Osteoblast (primary cell): ENCODE data around the gene COL16A1. TPM values are rescaled to one million over a fixed set of nuclear protein-coding genes. Genes with fewer than 3 reads are reported as not detected.

Source experiments
- DNase-seq: peaks from one replicate; pipeline ENCODE4 v3.0.0; 2011; ENCODE audit warnings: low spot score, mixed read lengths; ENCODE audit not compliant: insufficient read length; ENCODE audit errors: missing footprints
- H2AFZ ChIP-seq: 2 replicates; pipeline ENCODE4 v1.6.0; 2011; ENCODE audit warnings: mild to moderate bottlenecking, low read length
- H3K27ac ChIP-seq: 2 replicates; pipeline ENCODE4 v1.5.1; 2011; ENCODE audit warnings: mild to moderate bottlenecking, low read depth, low read length, moderate library complexity
- H3K27me3 ChIP-seq: 2 replicates; pipeline ENCODE4 v1.6.0; 2012; ENCODE audit warnings: mild to moderate bottlenecking, control low read depth, inconsistent platforms, low read length, moderate library complexity; ENCODE audit not compliant: insufficient read depth
- H3K36me3 ChIP-seq: 2 replicates; pipeline ENCODE4 v1.5.1; 2011; ENCODE audit warnings: mild to moderate bottlenecking, low read length, control low read depth, moderate library complexity; ENCODE audit not compliant: insufficient read depth
- H3K4me1 ChIP-seq: 2 replicates; pipeline ENCODE4 v1.5.1; 2011; ENCODE audit warnings: mild to moderate bottlenecking, low read length, control low read depth, moderate library complexity; ENCODE audit not compliant: insufficient read depth
- H3K4me2 ChIP-seq: 2 replicates; pipeline ENCODE4 v1.6.0; 2011; ENCODE audit warnings: mild to moderate bottlenecking, low read length; ENCODE audit not compliant: insufficient read depth
- H3K4me3 ChIP-seq: fragments of 200-600 bp; sonication (generic); 3 replicates; pipeline ENCODE4 v1.5.1; 2012; ENCODE audit warnings: mild to moderate bottlenecking, low read length, inconsistent platforms; ENCODE audit not compliant: insufficient read depth
- H3K79me2 ChIP-seq: 2 replicates; pipeline ENCODE4 v1.6.0; 2012; ENCODE audit warnings: mild to moderate bottlenecking, low read length, control low read depth, inconsistent platforms; ENCODE audit not compliant: insufficient read depth
- H3K9me3 ChIP-seq: 2 replicates; pipeline ENCODE4 v1.5.1; 2011; ENCODE audit warnings: low read depth, low read length, control low read depth
- H4K20me1 ChIP-seq: 2 replicates; pipeline ENCODE4 v1.6.0; 2012; ENCODE audit warnings: mild to moderate bottlenecking, low read length, control low read depth; ENCODE audit not compliant: insufficient read depth
- CTCF ChIP-seq: IDR thresholded peaks from 2 replicates; pipeline ENCODE4 v1.5.1; 2011; ENCODE audit warnings: mild to moderate bottlenecking, low read depth, low read length, moderate library complexity; ENCODE audit errors: extremely low read depth
- total RNA-seq: library from RNA; depleted of rRNA; stranded (reverse); fragments of >200 nt; gene quantifications from 2 replicates; pipeline ENCODE4 v1.2.3, GENCODE V29; 2012

Gene COL16A1
- total RNA-seq, 1 donor, result 197 TPM

DNA sequence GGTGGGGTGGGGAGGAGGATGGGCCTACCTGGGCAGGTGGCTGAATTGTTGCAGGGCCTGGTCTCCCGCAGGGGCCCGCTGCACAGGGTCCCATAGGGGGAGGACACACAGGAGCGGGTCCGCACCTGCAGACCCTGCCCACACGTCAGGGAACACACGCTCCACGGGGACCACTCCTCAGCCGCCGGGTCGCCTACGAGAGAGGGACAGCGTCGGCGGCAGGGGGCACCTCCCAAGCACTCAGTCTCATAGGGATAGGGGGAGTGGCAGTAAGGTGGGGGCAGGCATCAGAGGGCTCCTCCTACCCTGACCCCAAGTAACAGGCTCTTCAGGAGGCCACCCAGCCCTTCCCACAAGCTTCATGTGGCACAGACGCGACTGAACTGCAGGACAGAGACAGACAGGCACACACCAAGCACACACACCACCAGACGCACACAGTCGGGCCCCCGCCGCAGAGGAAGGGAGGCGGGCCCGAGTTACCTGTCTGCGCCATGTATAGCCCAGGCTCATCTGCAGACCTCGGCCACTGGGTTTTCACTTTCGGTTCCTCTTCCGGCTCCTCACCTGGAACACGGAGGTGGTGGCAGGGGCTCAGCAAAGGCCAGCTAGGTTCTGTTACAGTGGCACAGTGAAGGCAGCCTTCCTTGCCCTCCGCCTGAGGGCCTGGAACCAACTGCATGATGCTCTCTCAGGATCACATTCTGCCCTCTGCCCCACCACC lies 40.5 kb upstream of the COL16A1 start:
- no peak overlapping the region for H3K4me2 ChIP-seq
- no peak overlapping the region for H2AFZ ChIP-seq
- H3K36me3 ChIP-seq, result no peaks in the 10 kb centered on the region
- no peak for DNase-seq
- no peaks in the 10 kb centered on the region for H3K9me3 ChIP-seq
- no peaks in the 10 kb centered on the region for H3K27me3 ChIP-seq
- no peaks in the 10 kb centered on the region for H3K4me1 ChIP-seq
- no peak overlapping the region for H3K27ac ChIP-seq
- H3K4me3 ChIP-seq, result no peak overlapping the region
- TF ChIP-seq CTCF, result no peak
- H4K20me1 ChIP-seq, result peaks cover 15% of the 10 kb centered on the region
- H3K79me2 ChIP-seq, result no peaks in the 10 kb centered on the region

DNA sequence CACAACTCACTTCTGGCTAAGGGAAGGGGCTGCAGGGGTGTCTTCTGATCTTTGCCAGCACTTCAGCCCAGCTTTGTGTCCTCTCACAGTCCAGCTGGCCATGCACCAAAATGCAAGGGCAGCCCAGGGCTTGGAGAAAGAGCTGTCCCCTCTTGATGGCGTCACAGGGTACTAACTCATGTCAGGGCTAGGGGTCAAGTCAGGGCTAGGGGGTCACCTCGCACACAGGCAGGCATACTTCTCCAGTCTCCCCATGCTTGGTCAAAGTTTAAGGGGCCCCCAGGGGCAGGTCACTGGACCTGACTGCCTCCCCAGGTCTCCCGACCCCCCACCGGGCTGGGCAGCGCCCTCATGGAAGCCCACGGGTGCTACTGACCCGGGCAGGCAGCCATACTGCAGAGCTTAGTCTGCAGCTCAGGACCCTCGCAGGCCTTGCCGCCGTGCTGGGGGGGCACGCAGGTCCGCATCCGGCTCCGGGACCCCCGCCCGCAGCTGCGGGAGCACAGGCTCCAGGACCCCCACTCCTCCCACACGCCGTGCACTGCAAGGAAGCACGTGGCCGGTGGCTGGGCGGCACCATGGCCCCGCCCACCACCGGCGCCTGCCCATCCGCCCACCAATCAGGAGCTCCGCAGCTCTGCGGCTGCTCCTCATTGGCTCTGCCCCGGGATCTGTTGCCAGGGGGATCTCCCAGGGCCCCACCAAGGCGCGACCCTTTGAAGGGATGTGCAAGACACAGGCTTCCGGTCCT lies 38.8 kb upstream of the COL16A1 start:
- H3K4me2 ChIP-seq, result no peak overlapping the region

GRCh38 chr1:31739346-31739745 lies 35.5 kb upstream of the COL16A1 start:
- Histone ChIP-seq H2AFZ (no peak overlapping the region), H3K9me3 (no peaks in the 10 kb centered on the region), H3K4me3 (no peak overlapping the region), H4K20me1 (no peaks in the 10 kb centered on the region), H3K36me3 (no peaks in the 10 kb centered on the region), H3K79me2 (no peaks in the 10 kb centered on the region), H3K4me1 (peaks cover 2% of the 10 kb centered on the region), H3K4me2 (no peak overlapping the region), H3K27me3 (no peaks in the 10 kb centered on the region), H3K27ac (no peak overlapping the region)
- TF ChIP-seq CTCF, result no peak
- DNase-seq, result no peak

More for the DNA sequence above, 38.8 kb upstream of the COL16A1 start:
- H3K4me3 ChIP-seq, result no peak overlapping the region
- no peaks in the 10 kb centered on the region for H3K9me3 ChIP-seq
- TF ChIP-seq CTCF, result no peak
- no peak overlapping the region for H3K27ac ChIP-seq
- no peaks in the 10 kb centered on the region for H3K27me3 ChIP-seq
- no peak overlapping the region for H2AFZ ChIP-seq
- no peaks in the 10 kb centered on the region for H3K79me2 ChIP-seq
- no peaks in the 10 kb centered on the region for H3K36me3 ChIP-seq
- DNase-seq, result no peak
- H3K4me1 ChIP-seq, result no peaks in the 10 kb centered on the region
- H4K20me1 ChIP-seq, result peaks cover 8% of the 10 kb centered on the region

DNA sequence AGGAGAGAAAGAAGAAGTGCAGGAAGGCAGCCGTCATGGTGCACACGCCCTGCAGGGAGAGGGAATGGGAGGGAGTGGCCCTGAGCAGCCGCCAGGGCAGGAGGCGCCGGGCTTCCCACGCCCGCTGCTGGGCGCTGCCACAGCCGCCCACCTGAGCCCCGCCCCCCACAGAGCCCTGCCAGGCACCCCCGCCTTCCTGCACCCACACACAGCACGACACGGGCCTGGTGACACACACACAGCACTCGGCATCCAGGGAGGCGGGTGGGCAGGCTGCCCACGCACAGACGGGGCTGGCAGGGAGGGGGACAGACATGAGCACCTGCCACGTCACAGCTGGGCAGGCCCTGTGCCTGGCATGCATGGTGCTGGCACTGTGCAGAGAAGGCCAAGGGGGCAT lies 32.9 kb upstream of the COL16A1 start:
- H3K9me3 ChIP-seq, result no peaks in the 10 kb centered on the region
- H4K20me1 ChIP-seq, result no peaks in the 10 kb centered on the region
- H3K4me3 ChIP-seq, result no peak overlapping the region
- no peaks in the 10 kb centered on the region for H3K36me3 ChIP-seq
- peaks cover 5% of the 10 kb centered on the region for H3K4me1 ChIP-seq
- no peak overlapping the region for H3K27ac ChIP-seq
- H2AFZ ChIP-seq, result no peak overlapping the region
- no peaks in the 10 kb centered on the region for H3K79me2 ChIP-seq
- no peak for DNase-seq
- H3K4me2 ChIP-seq, result no peak overlapping the region
- H3K27me3 ChIP-seq, result no peaks in the 10 kb centered on the region
- TF ChIP-seq CTCF, result no peak
